ENCODE results near the gene MMP21. TPM values are rescaled to one million over a fixed set of nuclear protein-coding genes. Genes with fewer than 3 reads are reported as not detected.

The MMP21 gene, protein sequence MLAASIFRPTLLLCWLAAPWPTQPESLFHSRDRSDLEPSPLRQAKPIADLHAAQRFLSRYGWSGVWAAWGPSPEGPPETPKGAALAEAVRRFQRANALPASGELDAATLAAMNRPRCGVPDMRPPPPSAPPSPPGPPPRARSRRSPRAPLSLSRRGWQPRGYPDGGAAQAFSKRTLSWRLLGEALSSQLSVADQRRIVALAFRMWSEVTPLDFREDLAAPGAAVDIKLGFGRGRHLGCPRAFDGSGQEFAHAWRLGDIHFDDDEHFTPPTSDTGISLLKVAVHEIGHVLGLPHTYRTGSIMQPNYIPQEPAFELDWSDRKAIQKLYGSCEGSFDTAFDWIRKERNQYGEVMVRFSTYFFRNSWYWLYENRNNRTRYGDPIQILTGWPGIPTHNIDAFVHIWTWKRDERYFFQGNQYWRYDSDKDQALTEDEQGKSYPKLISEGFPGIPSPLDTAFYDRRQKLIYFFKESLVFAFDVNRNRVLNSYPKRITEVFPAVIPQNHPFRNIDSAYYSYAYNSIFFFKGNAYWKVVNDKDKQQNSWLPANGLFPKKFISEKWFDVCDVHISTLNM
- total RNA-seq (under 1 TPM; 0.29 to 0.42 TPM), total RNA-seq (0.93 to 1.5 reads per million in 2 donors)

DNA sequence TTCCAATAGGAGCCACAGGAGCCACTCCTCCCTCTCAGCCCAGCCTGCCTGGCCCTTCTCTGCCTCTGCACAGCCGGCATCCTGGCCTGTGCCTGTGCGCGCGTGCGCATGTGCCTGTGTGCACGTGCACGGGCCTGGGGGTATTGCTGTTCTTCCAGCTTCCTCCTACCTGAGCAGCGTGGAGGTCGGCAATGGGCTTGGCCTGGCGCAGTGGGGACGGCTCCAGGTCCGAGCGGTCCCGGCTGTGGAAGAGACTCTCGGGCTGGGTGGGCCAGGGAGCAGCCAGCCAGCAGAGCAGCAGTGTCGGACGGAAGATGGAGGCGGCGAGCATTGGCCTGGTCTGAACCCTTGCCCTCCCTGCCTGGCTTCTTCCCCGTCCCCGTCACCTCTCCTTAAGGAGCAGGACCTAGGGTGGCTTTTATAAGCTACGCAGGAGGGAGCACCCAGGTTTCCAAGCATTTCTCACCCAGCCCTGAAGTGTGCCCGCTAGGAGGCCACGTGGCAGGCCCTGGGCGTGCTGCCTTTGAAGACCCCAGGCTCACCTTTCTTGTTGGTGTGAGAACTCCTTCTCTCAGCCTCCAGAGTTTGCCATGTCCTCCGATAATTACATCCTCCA lies at the start of gene MMP21:
Gene MMP21 (minus strand): TSS at position 331 of the 616 bp plus-strand sequence. CDS start 0 bp downstream, at position 331.
- H3K4me1 Mint-ChIP-seq = no peaks in the 10 kb centered on the region
- no peaks in the 10 kb centered on the region for H3K9me3 ChIP-seq (ENCODE audit: control insufficient read depth, low read length, poor library complexity, severe bottlenecking)
- DNase-seq (no peak), ATAC-seq (no peak)
- peaks cover 14% of the 10 kb centered on the region for H3K27me3 Mint-ChIP-seq
- H3K27ac Mint-ChIP-seq = peak within 1 kb of the TSS; percentile 14
- no peak within 1 kb of the TSS for H3K4me3 Mint-ChIP-seq
- H3K36me3 Mint-ChIP-seq (ENCODE audit: low read depth) = no peaks in the 10 kb centered on the region

DNA sequence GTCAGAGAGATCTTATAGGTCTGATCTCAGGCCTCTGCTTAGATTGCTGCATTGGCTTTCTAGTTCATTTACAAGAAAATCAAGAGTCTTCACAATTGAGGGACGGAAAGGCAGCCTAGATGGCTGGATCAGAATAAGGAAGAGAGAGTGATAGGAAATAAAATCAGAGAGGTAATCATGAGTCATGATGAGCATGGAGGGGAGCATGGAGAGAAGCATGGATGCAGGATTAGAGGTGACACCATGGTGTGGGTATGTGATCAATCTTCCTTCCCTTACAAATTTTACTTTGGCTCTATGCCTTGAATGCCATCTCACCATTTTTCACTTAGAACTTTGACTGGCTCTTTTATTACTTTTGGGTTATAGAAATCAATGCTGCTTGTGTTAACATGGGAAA lies 49.1 kb upstream of the MMP21 start:
- DNase-seq = no peak
- no peak for ATAC-seq
- Mint-ChIP-seq H3K36me3 (ENCODE audit: low read depth) (peaks cover 6% of the 10 kb centered on the region), H3K4me3 (no peak overlapping the region), H3K27ac (no peak overlapping the region), H3K4me1 (peaks cover 21% of the 10 kb centered on the region), H3K27me3 (no peaks in the 10 kb centered on the region)
- no peaks in the 10 kb centered on the region for H3K9me3 ChIP-seq (ENCODE audit: control insufficient read depth, low read length, poor library complexity, severe bottlenecking)

DNA sequence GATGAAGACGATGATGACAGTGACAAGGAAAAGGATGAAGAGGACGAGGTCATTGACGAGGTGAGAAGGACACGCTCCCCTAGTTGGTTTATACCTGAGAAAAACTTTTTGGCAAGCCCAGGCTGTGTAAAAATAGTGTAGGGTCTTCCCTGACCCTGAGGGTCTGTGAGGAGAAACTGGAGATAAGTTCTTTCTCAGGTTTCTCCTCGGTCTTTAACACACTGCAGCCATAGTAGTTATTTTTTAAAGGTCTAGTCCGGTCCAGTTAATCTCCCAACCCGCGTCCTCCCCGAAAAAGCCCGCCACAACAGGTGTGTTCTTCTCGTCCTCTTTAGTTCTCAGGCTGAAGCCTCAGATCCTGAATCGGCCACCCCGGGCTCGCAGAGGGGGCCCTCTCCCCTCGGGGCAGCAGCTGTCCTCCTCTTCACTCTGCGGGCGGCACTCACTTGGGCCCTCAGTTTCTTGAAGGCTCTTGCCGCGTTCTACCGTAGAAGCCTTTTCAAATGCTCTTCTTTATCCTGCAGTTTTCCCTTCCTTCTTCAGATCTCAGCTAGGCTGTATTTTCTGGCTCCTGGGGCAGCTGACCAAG lies 48.1 kb upstream of the MMP21 start:
- no peaks in the 10 kb centered on the region for H3K9me3 ChIP-seq (ENCODE audit: control insufficient read depth, low read length, poor library complexity, severe bottlenecking)
- no peak overlapping the region for H3K4me3 Mint-ChIP-seq
- H3K27ac Mint-ChIP-seq = no peak overlapping the region
- H3K4me1 Mint-ChIP-seq = peaks cover 21% of the 10 kb centered on the region
- H3K27me3 Mint-ChIP-seq = no peaks in the 10 kb centered on the region
- H3K36me3 Mint-ChIP-seq (ENCODE audit: low read depth) = peaks cover 6% of the 10 kb centered on the region
- DNase-seq (no peak), ATAC-seq (peak; percentile 4)

DNA sequence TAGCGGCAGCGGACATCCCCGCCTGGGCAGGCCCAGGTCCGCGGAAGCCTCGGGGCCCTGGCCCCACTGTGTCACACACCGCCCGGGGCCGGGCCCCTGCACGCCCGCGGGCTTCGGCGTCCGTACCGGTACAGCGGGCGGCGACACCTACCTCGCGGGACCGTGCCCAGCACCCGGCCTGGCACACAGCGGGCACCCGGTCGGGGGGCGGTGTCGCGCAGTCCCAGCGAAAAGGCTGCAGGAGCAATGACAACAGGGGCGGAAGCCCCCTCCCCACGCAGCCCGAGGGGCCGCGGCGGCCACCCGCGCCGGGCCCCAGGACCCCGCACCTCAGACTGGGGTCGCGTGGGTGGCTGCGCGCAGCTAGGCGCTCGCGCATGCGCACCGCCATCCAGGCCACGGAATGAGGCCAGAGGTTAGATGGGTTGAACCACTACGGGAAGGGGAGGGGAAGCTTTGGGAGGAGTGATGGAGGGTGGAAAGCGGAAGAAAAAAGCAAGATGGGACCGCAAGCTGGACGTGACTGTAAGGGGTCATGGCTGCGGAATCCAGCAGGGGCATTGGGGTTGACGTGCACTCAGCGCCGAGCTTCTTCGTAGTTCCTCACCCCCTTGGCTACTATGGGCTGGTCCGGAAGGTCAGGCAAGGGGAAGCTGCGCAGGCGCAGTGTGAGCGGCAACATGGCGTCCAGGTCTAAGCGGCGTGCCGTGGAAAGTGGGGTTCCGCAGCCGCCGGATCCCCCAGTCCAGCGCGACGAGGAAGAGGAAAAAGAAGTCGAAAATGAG lies 47.4 kb upstream of the MMP21 start, which contains the start of the genes BCCIP and UROS:
Gene BCCIP (plus strand): TSS at position 669 of the 785 bp plus-strand sequence. CDS start 12 bp downstream, at position 681.
Gene UROS (minus strand): TSS at position 381 of the 785 bp plus-strand sequence. CDS start 6,759 bp downstream, outside the sequence.
- Mint-ChIP-seq H3K27me3 (no peaks in the 10 kb centered on the region), H3K27ac (no peak within 1 kb of the TSS), H3K4me3 (no peak within 1 kb of the TSS), H3K36me3 (ENCODE audit: low read depth) (peaks cover 3% of the 10 kb centered on the region), H3K4me1 (peaks cover 18% of the 10 kb centered on the region)
- DNase-seq = peak; percentile 84 to 87 (median 85)
- H3K9me3 ChIP-seq (ENCODE audit: control insufficient read depth, low read length, poor library complexity, severe bottlenecking) = no peaks in the 10 kb centered on the region
- peak; percentile 89 for ATAC-seq

DNA sequence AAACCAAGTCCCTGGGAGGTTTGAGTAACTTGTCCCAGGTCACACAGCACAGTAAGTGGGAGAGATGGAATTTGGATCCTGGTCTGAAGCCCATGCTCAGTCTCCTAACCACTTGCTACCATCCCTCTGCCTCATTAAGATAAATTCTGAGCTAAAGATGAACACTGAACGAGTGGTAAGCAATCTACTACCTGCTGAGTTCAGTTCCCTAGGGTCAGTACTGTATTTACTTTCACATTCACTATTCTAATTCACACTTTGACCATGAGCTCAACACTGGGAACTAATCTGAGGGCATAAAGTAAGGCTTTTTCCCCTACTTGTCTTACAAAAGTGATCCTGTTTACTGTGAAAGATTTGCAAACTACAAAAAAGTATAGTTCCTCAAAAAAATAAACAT lies 45.1 kb upstream of the MMP21 start:
- no peaks in the 10 kb centered on the region for H3K9me3 ChIP-seq (ENCODE audit: control insufficient read depth, low read length, poor library complexity, severe bottlenecking)
- no peak overlapping the region for H3K4me3 Mint-ChIP-seq
- peaks cover 17% of the 10 kb centered on the region for H3K4me1 Mint-ChIP-seq
- H3K27me3 Mint-ChIP-seq = no peaks in the 10 kb centered on the region
- ATAC-seq (no peak), DNase-seq (no peak)
- no peaks in the 10 kb centered on the region for H3K36me3 Mint-ChIP-seq (ENCODE audit: low read depth)
- H3K27ac Mint-ChIP-seq = no peak overlapping the region

DNA sequence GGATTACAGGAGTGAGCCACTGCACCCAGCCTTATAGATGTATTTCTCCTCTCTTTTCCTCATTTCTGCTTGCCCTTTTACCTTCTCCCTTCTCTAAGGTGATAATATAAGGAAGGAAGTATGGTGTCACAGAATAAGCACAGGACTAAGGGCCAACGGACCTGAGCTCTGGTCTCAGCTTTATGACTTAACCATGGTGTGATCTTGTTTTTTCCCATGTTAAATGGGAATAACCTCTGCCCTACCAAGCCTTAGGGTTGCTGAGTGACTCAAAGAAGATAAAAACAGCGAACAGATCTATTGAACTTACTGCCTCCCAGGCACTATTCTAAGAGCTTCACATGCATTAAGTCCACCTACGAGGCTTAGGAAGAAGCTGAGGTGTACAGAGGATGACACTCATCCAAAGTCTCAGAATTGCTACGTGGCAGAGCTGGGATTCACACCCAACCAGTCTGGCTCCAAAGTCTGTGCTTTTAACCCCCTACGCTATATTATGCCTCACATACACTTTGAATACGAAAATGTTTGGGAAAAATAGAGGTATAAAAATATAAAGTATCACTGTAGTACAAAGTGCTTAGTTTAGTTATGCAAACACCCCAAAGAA lies 41.8 kb upstream of the MMP21 start:
- Mint-ChIP-seq H3K27ac (no peak overlapping the region), H3K36me3 (ENCODE audit: low read depth) (no peaks in the 10 kb centered on the region)

DNA sequence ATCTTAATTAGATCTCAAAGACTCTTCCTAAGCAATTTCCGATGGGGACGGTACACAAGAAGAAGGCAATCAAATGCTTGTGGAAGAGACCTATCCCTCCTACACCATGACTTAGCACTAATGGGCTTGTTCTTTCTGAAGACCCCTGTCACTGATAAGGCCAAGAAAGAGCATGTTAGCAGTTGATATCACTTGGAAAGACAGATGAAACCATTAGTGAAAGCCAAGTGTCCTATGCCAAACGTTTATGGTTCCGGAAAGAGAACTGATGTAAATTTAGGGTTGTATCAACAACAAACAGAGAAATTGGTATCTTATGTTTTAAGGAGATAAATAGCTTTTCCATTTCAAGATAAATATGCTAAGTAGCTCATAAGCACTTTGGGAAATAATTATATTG lies 40.9 kb upstream of the MMP21 start:
- no peaks in the 10 kb centered on the region for H3K9me3 ChIP-seq (ENCODE audit: control insufficient read depth, low read length, poor library complexity, severe bottlenecking)
- Mint-ChIP-seq H3K4me1 (peaks cover 10% of the 10 kb centered on the region), H3K27me3 (no peaks in the 10 kb centered on the region), H3K4me3 (no peak overlapping the region), H3K36me3 (ENCODE audit: low read depth) (no peaks in the 10 kb centered on the region), H3K27ac (no peak overlapping the region)
- DNase-seq = no peak
- no peak for ATAC-seq

More for the DNA sequence above, 41.8 kb upstream of the MMP21 start:
- Mint-ChIP-seq H3K4me1 (peaks cover 17% of the 10 kb centered on the region), H3K27me3 (no peaks in the 10 kb centered on the region), H3K4me3 (no peak overlapping the region)
- no peaks in the 10 kb centered on the region for H3K9me3 ChIP-seq (ENCODE audit: control insufficient read depth, low read length, poor library complexity, severe bottlenecking)
- ATAC-seq (no peak), DNase-seq (no peak)

DNA sequence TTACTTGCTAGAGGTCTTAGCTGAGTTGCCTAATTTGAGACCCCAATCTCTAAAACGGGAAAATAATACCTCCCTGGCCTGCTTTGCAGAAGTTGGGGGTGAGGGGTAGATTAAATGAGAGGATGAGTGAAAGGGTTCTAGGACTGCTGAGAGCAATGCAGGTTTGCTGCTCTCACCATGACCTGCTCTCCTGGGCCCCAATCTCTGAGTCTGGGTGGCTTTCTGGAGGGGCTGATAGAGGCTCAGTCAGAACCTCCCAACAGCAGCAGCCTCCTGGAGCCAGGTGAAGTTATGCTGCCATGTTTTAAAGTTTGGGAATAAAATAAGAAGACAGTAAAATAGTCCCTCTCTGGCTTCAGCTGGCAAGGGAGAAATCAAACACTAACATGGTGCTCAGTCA lies 40.1 kb upstream of the MMP21 start:
- no peaks in the 10 kb centered on the region for H3K27me3 Mint-ChIP-seq
- DNase-seq (no peak), ATAC-seq (no peak)
- H3K4me1 Mint-ChIP-seq = peaks cover 7% of the 10 kb centered on the region
- no peak overlapping the region for H3K4me3 Mint-ChIP-seq
- no peak overlapping the region for H3K27ac Mint-ChIP-seq
- H3K36me3 Mint-ChIP-seq (ENCODE audit: low read depth) = peaks cover 2% of the 10 kb centered on the region
- H3K9me3 ChIP-seq (ENCODE audit: control insufficient read depth, low read length, poor library complexity, severe bottlenecking) = no peaks in the 10 kb centered on the region

DNA sequence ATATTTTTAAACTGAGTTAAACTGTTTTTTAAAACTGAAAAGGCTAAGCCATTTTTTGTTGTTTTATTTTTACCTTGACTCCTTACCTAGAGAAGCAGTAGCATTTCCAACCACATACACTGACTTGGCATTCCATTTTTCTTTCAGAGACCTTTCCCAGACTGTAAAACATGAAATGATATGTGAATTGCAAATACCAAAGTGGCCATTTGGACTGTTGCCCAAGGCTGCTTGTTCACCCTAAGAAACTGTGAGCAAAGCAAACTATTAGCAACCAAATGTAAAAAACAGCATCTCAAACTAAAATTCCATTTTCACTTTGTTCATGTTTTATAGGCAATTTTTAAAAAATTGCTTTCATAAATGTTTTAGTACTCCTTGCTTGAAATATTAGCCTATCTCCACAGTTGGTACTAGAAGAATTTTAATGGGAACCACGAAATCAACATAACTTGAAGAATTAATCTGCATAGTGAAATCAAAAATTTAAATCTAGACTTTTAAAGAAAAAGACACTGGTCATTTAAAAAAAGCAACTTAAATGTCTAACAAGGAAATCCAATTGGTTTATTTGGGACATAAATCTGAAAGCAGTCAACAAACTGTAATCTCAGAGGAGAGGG lies 36.6 kb upstream of the MMP21 start:
- H3K4me1 Mint-ChIP-seq = peaks cover 4% of the 10 kb centered on the region
- H3K9me3 ChIP-seq (ENCODE audit: control insufficient read depth, low read length, poor library complexity, severe bottlenecking) = no peaks in the 10 kb centered on the region
- H3K27ac Mint-ChIP-seq = no peak overlapping the region
- H3K36me3 Mint-ChIP-seq (ENCODE audit: low read depth) = peaks cover 5% of the 10 kb centered on the region
- ATAC-seq = no peak
- no peak overlapping the region for H3K4me3 Mint-ChIP-seq
- H3K27me3 Mint-ChIP-seq = no peaks in the 10 kb centered on the region
- no peak for DNase-seq

DNA sequence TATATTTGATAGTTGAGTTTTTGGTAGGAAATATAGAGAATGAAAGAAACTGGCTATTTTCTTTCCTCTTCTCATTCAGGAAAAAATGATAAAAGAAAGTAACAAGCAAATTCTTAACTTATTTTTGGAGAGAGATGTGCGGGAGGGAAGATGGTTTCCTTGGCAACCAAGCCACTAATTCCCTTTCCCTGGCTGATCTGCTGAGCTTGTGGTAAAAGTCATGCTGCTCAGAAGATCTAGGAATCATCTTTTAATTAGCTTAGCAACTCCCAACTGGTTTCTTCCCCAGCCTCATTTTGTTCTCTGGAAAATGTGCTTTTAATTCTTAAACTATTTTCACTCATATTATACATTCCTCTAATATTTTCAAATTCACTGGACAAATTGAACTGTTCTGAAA lies 35.6 kb upstream of the MMP21 start:
- Mint-ChIP-seq H3K4me3 (no peak overlapping the region), H3K36me3 (ENCODE audit: low read depth) (peaks cover 6% of the 10 kb centered on the region), H3K4me1 (peaks cover 2% of the 10 kb centered on the region), H3K27me3 (no peaks in the 10 kb centered on the region), H3K27ac (no peak overlapping the region)
- no peaks in the 10 kb centered on the region for H3K9me3 ChIP-seq (ENCODE audit: control insufficient read depth, low read length, poor library complexity, severe bottlenecking)
- ATAC-seq = no peak
- no peak for DNase-seq

DNA sequence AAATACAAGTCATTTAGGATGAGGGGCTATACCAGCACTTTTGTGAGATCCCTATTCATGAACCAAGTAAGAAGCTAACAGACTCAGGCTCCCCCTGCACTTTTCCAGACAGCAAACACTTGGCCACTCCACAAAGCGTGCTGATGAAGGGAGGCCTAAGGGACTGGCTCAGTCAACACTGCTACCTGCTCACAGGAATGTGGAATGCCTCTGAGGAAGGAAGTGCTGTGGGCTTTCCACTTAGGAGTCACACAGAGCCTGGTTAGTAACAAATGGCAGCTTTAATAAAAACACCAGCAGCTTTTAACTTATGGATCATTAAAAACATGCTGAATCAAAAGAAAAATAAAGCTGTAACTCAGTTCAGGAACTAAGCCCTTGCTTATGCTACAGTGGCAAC lies 32.4 kb upstream of the MMP21 start:
- Mint-ChIP-seq H3K4me1 (peaks cover 2% of the 10 kb centered on the region), H3K4me3 (no peak overlapping the region), H3K27ac (peak overlapping the region; percentile 43), H3K27me3 (no peaks in the 10 kb centered on the region), H3K36me3 (ENCODE audit: low read depth) (peaks cover 6% of the 10 kb centered on the region)
- no peak for ATAC-seq
- no peaks in the 10 kb centered on the region for H3K9me3 ChIP-seq (ENCODE audit: control insufficient read depth, low read length, poor library complexity, severe bottlenecking)
- no peak for DNase-seq

DNA sequence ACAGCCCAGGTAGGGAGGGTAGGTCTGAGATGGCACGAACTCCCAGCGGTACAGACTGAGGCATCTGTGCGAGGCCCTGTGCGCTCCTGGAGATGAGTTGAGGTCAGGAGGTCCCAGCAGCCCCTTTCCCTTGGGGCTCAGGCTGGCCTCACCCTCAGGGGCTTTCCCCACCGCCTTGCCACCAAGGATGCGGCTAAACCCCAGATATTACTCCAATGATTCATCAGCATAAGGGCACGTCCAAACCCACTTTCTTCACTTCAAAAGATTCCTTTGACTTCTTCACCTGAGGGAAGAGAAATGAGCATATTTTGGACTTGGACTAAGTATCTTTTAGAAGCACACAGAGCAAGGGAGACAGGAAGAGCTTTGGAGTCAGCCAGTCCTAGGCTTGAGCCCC lies 27.1 kb upstream of the MMP21 start:
- peaks cover 6% of the 10 kb centered on the region for H3K36me3 Mint-ChIP-seq (ENCODE audit: low read depth)
- H3K4me3 Mint-ChIP-seq = no peak overlapping the region
- no peak for ATAC-seq
- DNase-seq = no peak
- peaks cover 4% of the 10 kb centered on the region for H3K4me1 Mint-ChIP-seq
- no peaks in the 10 kb centered on the region for H3K27me3 Mint-ChIP-seq
- no peak overlapping the region for H3K27ac Mint-ChIP-seq
- no peaks in the 10 kb centered on the region for H3K9me3 ChIP-seq (ENCODE audit: control insufficient read depth, low read length, poor library complexity, severe bottlenecking)
